ENCODE data around the gene LONRF3. TPM values are rescaled to one million over a fixed set of nuclear protein-coding genes. Genes with fewer than 3 reads are reported as not detected.

Gene LONRF3
- total RNA-seq, 1 donor from 2014 or later, result 0.30 TPM

GRCh38 chrX:119063428-119063827, 89.0 kb downstream of the LONRF3 start:
- no peak overlapping the region for H3K27ac Mint-ChIP-seq (ENCODE audit: unreplicated experiment)
- no peak for TF ChIP-seq CTCF (conservative IDR thresholded peaks at IDR 0.05)

GRCh38 chrX:119067023-119067739, 92.8 kb downstream of the LONRF3 start:
- H3K27me3 Mint-ChIP-seq (ENCODE audit: low read depth), result no peaks in the 10 kb centered on the region
- H3K27ac Mint-ChIP-seq (ENCODE audit: unreplicated experiment), result no peak overlapping the region
- peaks cover 4% of the 10 kb centered on the region for H3K36me3 Mint-ChIP-seq (ENCODE audit: low read depth)
- peaks cover 2% of the 10 kb centered on the region for H3K9me3 Mint-ChIP-seq
- TF ChIP-seq CTCF (conservative IDR thresholded peaks at IDR 0.05), result peak; percentile 64
- peak; percentile 38 for DNase-seq (ENCODE audit: low read depth, low spot score)
- H3K4me3 Mint-ChIP-seq, result no peak overlapping the region
- H3K4me1 Mint-ChIP-seq, result no peaks in the 10 kb centered on the region

More at GRCh38 chrX:119063428-119063827, 89.0 kb downstream of the LONRF3 start:
- no peaks in the 10 kb centered on the region for H3K9me3 Mint-ChIP-seq
- no peaks in the 10 kb centered on the region for H3K27me3 Mint-ChIP-seq (ENCODE audit: low read depth)
- no peak for DNase-seq (ENCODE audit: low read depth, low spot score)
- H3K36me3 Mint-ChIP-seq (ENCODE audit: low read depth), result no peaks in the 10 kb centered on the region
- H3K4me1 Mint-ChIP-seq, result no peaks in the 10 kb centered on the region
- no peak overlapping the region for H3K4me3 Mint-ChIP-seq

Other genes with a start within 250 kb of the LONRF3 start
- 9.9 and 10.2 TPM in 2 replicates for gene IL13RA1, start 247.0 kb upstream of the LONRF3 start, total RNA-seq
- 2.8 and 3.7 TPM in 2 replicates for gene ZCCHC12, start 150.8 kb upstream of the LONRF3 start, total RNA-seq
- gene CT47C1, start 98.4 kb downstream of the LONRF3 start, total RNA-seq, result not detected in 2 replicates
- gene KIAA1210, start 153.2 kb downstream of the LONRF3 start, total RNA-seq, result not detected in 2 replicates

Measured in neural crest cell (in vitro differentiated cells).